Spleen (tissue), 7 donors: Measurements from ENCODE around the gene MCL1.

ENCODE experiments used
- CTCF ChIP-seq, 11 experiments: fragments of 200-600 bp in 7 of 11; fragments of 450-650 bp in 4 of 11; sonication (generic) in 4 of 11; IDR thresholded peaks in 8 of 11; conservative IDR thresholded peaks in 3 of 11; 1 replicate in 7 of 11; 2 replicates in 4 of 11; pipeline versions ENCODE4 v1.4.0 to v1.8.0; 2016 to 2021; ENCODE audit warnings: antibody characterized with exemption in 11 of 11, inconsistent platforms in 4 of 11, mild to moderate bottlenecking in 1 of 11
- POLR2A ChIP-seq, 3 donors: fragments of 450-650 bp; IDR thresholded peaks; one replicate each; pipeline ENCODE4 v1.5.1; 2017; ENCODE audit warnings: antibody characterized with exemption in 3 of 3, mild to moderate bottlenecking in 1 of 3
- POLR2AphosphoS5 ChIP-seq, 3 donors: sonication (generic); formaldehyde crosslinking; IDR thresholded peaks; one replicate each; pipeline ENCODE4 v1.5.1; 2017; ENCODE audit warnings: antibody characterized with exemption in 3 of 3
- donor health status: DM: no; HTN: no; CAD: no; lungs with moderate emphysema.
- donor health status: DM: no; HTN: no; CAD: no.
- donor health status: DM: no; HTN: no; CAD: no.

- no peak for TF ChIP-seq CTCF (IDR thresholded peaks at IDR 0.05 in 8 of 11, conservative IDR thresholded peaks at IDR 0.05 in 3 of 11)
- TF ChIP-seq POLR2A (IDR thresholded peaks at IDR 0.05): no peak
- TF ChIP-seq POLR2AphosphoS5 (IDR thresholded peaks at IDR 0.05): peak in 2 of 3 donors; percentile 7 to 38
Measured at GRCh38 chr1:150555971-150556865, 23.2 kb downstream of the MCL1 start.
